B cell (primary cell): ENCODE data around the gene PARP3. TPM values are rescaled to one million over a fixed set of nuclear protein-coding genes. Genes with fewer than 3 reads are reported as not detected.

Experiments used
- ATAC-seq: fragments of 200-7000 bp; cut with Tn5 transposase; one replicate; pipeline ENCODE4 v1.10.0; 2021; ENCODE audit warnings: low read depth, mild to moderate bottlenecking, moderate number of reproducible peaks, moderate library complexity
- CTCF ChIA-PET: fragments of 350-600 bp; sonication (Branson Sonifier 250); formaldehyde crosslinking; loops from one replicate; lab custom pipeline; 2021; ENCODE audit warnings: antibody characterized with exemption, inconsistent platforms; lab: Charles Lee
- POLR2A ChIA-PET: fragments of 350-600 bp; sonication (Branson Sonifier 250); formaldehyde crosslinking; loops from one replicate; lab custom pipeline; 2021; ENCODE audit warnings: antibody characterized with exemption; lab: Charles Lee
- DNase-seq: peaks from one replicate; pipeline ENCODE4 v3.0.0; 2013
- H2AFZ ChIP-seq: 2 replicates; pipeline ENCODE4 v1.6.1; 2012; ENCODE audit warnings: mild to moderate bottlenecking, low read depth, low read length; ENCODE audit not compliant: insufficient read depth, poor library complexity, severe bottlenecking
- H3K27ac ChIP-seq, 2 donors: 1 replicate in 1 of 2; 2 replicates in 1 of 2; pipeline ENCODE4 v1.5.1; 2012 to 2013; ENCODE audit warnings: low read length in 2 of 2, mild to moderate bottlenecking in 2 of 2, moderate library complexity in 1 of 2
- H3K27me3 ChIP-seq, 4 experiments: fragments of 200-600 bp in 1 of 4; sonication (generic) in 1 of 4; replicated peaks in 1 of 4; 1 replicate in 2 of 4; 2 replicates in 2 of 4; pipeline versions ENCODE4 v1.6.1 to v1.7.0; 2013 to 2016; ENCODE audit warnings: low read length in 3 of 4, mild to moderate bottlenecking in 2 of 4, mixed read lengths in 1 of 4, moderate library complexity in 1 of 4; ENCODE audit not compliant: insufficient read depth in 4 of 4, control insufficient read depth in 3 of 4; ENCODE audit errors: control extremely low read depth in 1 of 4
- H3K36me3 ChIP-seq, 2 experiments: replicated peaks in 1 of 2; 1 replicate in 1 of 2; 2 replicates in 1 of 2; pipeline versions ENCODE4 v1.6.1 to v1.7.1; 2013; ENCODE audit warnings: low read length in 1 of 2; ENCODE audit not compliant: insufficient read depth in 2 of 2, control insufficient read depth in 1 of 2; ENCODE audit errors: control extremely low read depth in 1 of 2, extremely low read depth in 1 of 2
- H3K4me1 ChIP-seq, 2 donors: fragments of 200-600 bp in 1 of 2; sonication (generic) in 1 of 2; 1 replicate in 1 of 2; 2 replicates in 1 of 2; pipeline versions ENCODE4 v1.5.1 to v1.6.1; 2013 to 2017; ENCODE audit warnings: low read length in 2 of 2; ENCODE audit not compliant: control insufficient read depth in 2 of 2, insufficient read depth in 2 of 2
- H3K4me2 ChIP-seq: replicated peaks from 2 replicates; pipeline ENCODE3; 2012; ENCODE audit warnings: mild to moderate bottlenecking, low read depth, low read length; ENCODE audit not compliant: poor library complexity, severe bottlenecking
- H3K4me3 ChIP-seq, 5 experiments: fragments of 200-600 bp in 1 of 5; sonication (generic) in 1 of 5; 1 replicate in 3 of 5; 2 replicates in 2 of 5; pipeline versions ENCODE4 v1.5.1 to v1.7.0; 2011 to 2016; ENCODE audit warnings: low read length in 4 of 5, mild to moderate bottlenecking in 4 of 5, low read depth in 2 of 5, control low read depth in 1 of 5, moderate library complexity in 1 of 5; ENCODE audit not compliant: insufficient read depth in 1 of 5; ENCODE audit errors: control extremely low read depth in 1 of 5, extremely low read depth in 1 of 5
- H3K79me2 ChIP-seq: fragments of 200-600 bp; sonication (generic); one replicate; pipeline ENCODE4 v1.6.0; 2016; ENCODE audit warnings: low read length; ENCODE audit not compliant: control insufficient read depth, insufficient read depth
- H3K9ac ChIP-seq: fragments of 200-600 bp; sonication (generic); 2 replicates; pipeline ENCODE4 v1.6.1; 2017; ENCODE audit warnings: mild to moderate bottlenecking, low read length, moderate library complexity
- H3K9me3 ChIP-seq, 3 donors: one replicate each; pipeline versions ENCODE4 v1.6.1 to v1.7.1; 2013; ENCODE audit warnings: low read length in 2 of 3; ENCODE audit not compliant: control insufficient read depth in 2 of 3, insufficient read depth in 1 of 3; ENCODE audit errors: control extremely low read depth in 1 of 3
- H4K20me1 ChIP-seq: 2 replicates; pipeline ENCODE4 v1.6.0; 2012; ENCODE audit warnings: mild to moderate bottlenecking, low read length; ENCODE audit not compliant: insufficient read depth, control insufficient read depth, poor library complexity, severe bottlenecking
- H3K27ac Mint-ChIP-seq: one replicate; pipeline ENCODE4 v1.8.0; 2021; ENCODE audit warnings: mixed read lengths
- H3K27me3 Mint-ChIP-seq: one replicate; pipeline ENCODE4 v1.8.0; 2021; ENCODE audit warnings: mixed read lengths
- H3K4me1 Mint-ChIP-seq: one replicate; pipeline ENCODE4 v1.8.0; 2021; ENCODE audit warnings: mixed read lengths
- H3K4me3 Mint-ChIP-seq: one replicate; pipeline ENCODE4 v1.8.0; 2021; ENCODE audit warnings: mixed read lengths
- H3K9me3 Mint-ChIP-seq: one replicate; pipeline ENCODE4 v1.8.0; 2022; ENCODE audit warnings: mixed read lengths; ENCODE audit not compliant: insufficient read depth
- EZH2 ChIP-seq: IDR thresholded peaks from 2 replicates; pipeline ENCODE4 v1.6.1; 2012; ENCODE audit warnings: borderline replicate concordance, low read depth, mild to moderate bottlenecking, moderate library complexity, low read length; ENCODE audit not compliant: insufficient read depth, poor library complexity, severe bottlenecking
- whole genome bisulfite sequencing: methylation state at CpG from one replicate; pipeline ENCODE4 v1.1.5; 2013; ENCODE audit warnings: missing lambda C conversion rate; ENCODE audit not compliant: insufficient coverage; 5-methylcytosine and 5-hydroxymethylcytosine counted together
- intact Hi-C: fragments of 100-400 bp; cut with micrococcal nuclease; formaldehyde crosslinking; loops from one replicate; pipeline ENCODE4 v1.10.0; 2022
- polyA plus RNA-seq: library from polyadenylated mRNA; depleted of rRNA; stranded (reverse); fragments of >200 nt; gene quantifications from 2 replicates; pipeline ENCODE4 v1.2.3, GENCODE V29; 2012
- total RNA-seq, 2 donors: library from RNA; stranded (reverse); fragments of 120-200 nt in 1 of 2; gene quantifications; 1 replicate in 1 of 2; 2 replicates in 1 of 2; pipeline versions ENCODE4 v1.2.3 to v1.2.4, GENCODE V29; 2013 to 2022
- TF ChIP-seq, protein P1 (sequence below): fragments of 200-600 bp; IDR thresholded peaks from one replicate; pipeline ENCODE4 v1.8.0; 2022; ENCODE audit warnings: antibody characterized with exemption, mild to moderate bottlenecking

Gene PARP3
- total and polyA plus RNA-seq, 2 donors (not counting 1 experiment from before 2014, with no cell fraction given), result 17.7 to 29.7 TPM

DNA sequence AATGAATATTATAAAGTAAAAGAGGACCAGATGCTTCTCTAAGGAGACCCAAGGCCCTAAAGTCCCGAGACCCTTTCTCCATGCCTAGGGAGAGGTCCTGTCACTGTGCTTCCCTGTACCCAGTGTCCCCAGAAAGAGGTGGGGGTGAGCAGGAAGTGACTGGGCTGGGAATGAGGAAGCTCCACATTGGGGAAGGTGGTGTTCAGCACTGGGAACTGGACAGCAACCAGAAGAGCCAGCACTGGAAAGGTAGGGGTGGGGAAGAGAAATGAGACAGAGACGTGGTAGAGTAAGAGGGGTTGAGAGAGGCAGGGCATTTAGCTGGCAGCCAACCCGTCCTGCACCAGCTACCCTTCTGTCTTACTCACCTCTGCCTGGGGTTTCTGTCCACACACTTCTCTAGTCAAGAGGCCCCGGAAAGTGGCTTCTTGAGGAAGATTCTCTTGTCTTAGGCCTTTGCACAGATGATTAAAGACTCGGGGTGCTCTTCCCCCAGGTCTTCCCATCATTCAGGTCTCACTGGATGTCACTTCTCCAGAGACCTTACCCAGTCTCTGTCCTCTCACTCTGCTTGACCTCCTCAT lies 12.7 kb upstream of the PARP3 start:
- H3K4me3 Mint-ChIP-seq, result no peak overlapping the region
- no peaks in the 10 kb centered on the region for H3K4me1 ChIP-seq
- no peaks in the 10 kb centered on the region for H3K27me3 Mint-ChIP-seq
- H3K9ac ChIP-seq, result no peak overlapping the region
- H2AFZ ChIP-seq, result no peak overlapping the region
- H3K4me1 Mint-ChIP-seq, result no peaks in the 10 kb centered on the region
- H3K27ac ChIP-seq, result no peak overlapping the region
- intact Hi-C loops, result no loop called here
- no peak for TF ChIP-seq EZH2
- TF ChIP-seq, protein P1, sequence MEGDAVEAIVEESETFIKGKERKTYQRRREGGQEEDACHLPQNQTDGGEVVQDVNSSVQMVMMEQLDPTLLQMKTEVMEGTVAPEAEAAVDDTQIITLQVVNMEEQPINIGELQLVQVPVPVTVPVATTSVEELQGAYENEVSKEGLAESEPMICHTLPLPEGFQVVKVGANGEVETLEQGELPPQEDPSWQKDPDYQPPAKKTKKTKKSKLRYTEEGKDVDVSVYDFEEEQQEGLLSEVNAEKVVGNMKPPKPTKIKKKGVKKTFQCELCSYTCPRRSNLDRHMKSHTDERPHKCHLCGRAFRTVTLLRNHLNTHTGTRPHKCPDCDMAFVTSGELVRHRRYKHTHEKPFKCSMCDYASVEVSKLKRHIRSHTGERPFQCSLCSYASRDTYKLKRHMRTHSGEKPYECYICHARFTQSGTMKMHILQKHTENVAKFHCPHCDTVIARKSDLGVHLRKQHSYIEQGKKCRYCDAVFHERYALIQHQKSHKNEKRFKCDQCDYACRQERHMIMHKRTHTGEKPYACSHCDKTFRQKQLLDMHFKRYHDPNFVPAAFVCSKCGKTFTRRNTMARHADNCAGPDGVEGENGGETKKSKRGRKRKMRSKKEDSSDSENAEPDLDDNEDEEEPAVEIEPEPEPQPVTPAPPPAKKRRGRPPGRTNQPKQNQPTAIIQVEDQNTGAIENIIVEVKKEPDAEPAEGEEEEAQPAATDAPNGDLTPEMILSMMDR, result no peak
- WGBS, result 94% methylated on average over 3 of the region's 5 CpGs
- CTCF ChIA-PET, result no interaction called here
- H3K79me2 ChIP-seq, result no peaks in the 10 kb centered on the region
- ATAC-seq (no peak), DNase-seq (no peak)
- H3K4me3 ChIP-seq, result no peak overlapping the region
- peaks cover 3 to 20% of the 10 kb centered on the region in 2 experiments for H3K36me3 ChIP-seq
- no peak overlapping the region for H3K27ac Mint-ChIP-seq
- H3K27me3 ChIP-seq, result no peaks in the 10 kb centered on the region
- no peaks in the 10 kb centered on the region for H3K9me3 Mint-ChIP-seq
- H3K4me2 ChIP-seq, result no peak overlapping the region
- H4K20me1 ChIP-seq, result no peaks in the 10 kb centered on the region
- H3K9me3 ChIP-seq, result no peaks in the 10 kb centered on the region
- POLR2A ChIA-PET, result no interaction called here

DNA sequence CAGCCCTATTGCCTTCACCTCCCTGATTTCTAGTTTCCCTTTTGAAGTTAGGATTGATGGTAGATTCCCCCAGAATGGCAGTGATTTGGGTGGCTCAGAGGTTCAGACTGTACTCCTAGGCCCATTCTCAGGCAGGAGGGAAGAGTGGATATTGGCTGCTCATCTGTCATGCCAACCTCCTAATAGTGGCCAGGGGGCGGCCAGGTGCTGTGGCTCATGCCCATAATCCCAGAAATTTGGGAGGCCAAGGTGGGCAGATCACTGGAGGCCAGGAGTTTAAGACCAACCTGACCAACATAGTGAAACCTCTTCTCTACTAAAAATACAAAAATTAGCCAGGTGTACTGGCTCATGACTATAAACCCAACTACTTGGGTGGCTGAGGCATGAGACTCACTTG lies 11.7 kb upstream of the PARP3 start:
- H3K27me3 Mint-ChIP-seq, result no peaks in the 10 kb centered on the region
- Histone ChIP-seq H3K27ac (no peak overlapping the region), H3K27me3 (no peaks in the 10 kb centered on the region), H3K4me2 (no peak overlapping the region), H3K9ac (no peak overlapping the region), H4K20me1 (no peaks in the 10 kb centered on the region), H3K79me2 (no peaks in the 10 kb centered on the region), H3K4me1 (no peaks in the 10 kb centered on the region), H3K4me3 (no peak overlapping the region), H2AFZ (no peak overlapping the region), H3K9me3 (no peaks in the 10 kb centered on the region), H3K36me3 (peaks cover 4 to 29% of the 10 kb centered on the region in 2 experiments)
- no peak overlapping the region for H3K4me3 Mint-ChIP-seq
- no peaks in the 10 kb centered on the region for H3K9me3 Mint-ChIP-seq
- CTCF ChIA-PET, result no interaction called here
- H3K4me1 Mint-ChIP-seq, result no peaks in the 10 kb centered on the region
- POLR2A ChIA-PET, result no interaction called here
- DNase-seq, result no peak
- WGBS, result 83% methylated on average over 1 of the region's 1 CpG
- no peak for ATAC-seq
- TF ChIP-seq, protein P1, result no peak
- TF ChIP-seq EZH2, result no peak
- no peak overlapping the region for H3K27ac Mint-ChIP-seq
- intact Hi-C loops, result no loop called here
